ENCODE measurements around the gene CCDC74B.

DNA sequence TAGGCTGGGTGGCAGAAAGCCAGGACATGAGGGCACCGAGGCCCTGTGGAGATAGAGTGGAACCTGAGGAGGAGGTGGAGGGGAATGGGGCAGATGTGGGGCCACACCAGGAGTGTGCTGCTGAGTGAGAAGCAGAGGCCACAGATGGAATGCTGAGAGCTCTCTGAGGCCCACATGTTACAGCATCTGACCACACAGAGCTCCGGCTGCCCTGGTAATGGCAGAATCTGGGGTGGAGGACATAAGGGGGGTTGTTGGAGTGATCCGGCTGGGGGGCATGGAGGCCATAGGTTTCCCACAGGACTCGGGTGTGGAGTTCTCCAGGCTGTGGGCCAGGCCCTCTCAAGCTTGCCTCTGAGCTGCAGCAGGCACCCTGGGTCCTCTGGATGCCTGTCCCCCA lies 41.0 kb upstream of the CCDC74B start:
- TF ChIP-seq POLR2A (IDR thresholded peaks at IDR 0.05) (no peak), EP300 (IDR thresholded peaks at IDR 0.05) (no peak)
- TF ChIP-seq, protein P1, sequence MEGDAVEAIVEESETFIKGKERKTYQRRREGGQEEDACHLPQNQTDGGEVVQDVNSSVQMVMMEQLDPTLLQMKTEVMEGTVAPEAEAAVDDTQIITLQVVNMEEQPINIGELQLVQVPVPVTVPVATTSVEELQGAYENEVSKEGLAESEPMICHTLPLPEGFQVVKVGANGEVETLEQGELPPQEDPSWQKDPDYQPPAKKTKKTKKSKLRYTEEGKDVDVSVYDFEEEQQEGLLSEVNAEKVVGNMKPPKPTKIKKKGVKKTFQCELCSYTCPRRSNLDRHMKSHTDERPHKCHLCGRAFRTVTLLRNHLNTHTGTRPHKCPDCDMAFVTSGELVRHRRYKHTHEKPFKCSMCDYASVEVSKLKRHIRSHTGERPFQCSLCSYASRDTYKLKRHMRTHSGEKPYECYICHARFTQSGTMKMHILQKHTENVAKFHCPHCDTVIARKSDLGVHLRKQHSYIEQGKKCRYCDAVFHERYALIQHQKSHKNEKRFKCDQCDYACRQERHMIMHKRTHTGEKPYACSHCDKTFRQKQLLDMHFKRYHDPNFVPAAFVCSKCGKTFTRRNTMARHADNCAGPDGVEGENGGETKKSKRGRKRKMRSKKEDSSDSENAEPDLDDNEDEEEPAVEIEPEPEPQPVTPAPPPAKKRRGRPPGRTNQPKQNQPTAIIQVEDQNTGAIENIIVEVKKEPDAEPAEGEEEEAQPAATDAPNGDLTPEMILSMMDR (IDR thresholded peaks at IDR 0.05) = no peak

All from suprapubic skin (tissue), 3 donors.